HepG2 (cell line): Measurements from ENCODE around the gene C14orf132. TPM values are rescaled to one million over a fixed set of nuclear protein-coding genes. Genes with fewer than 3 reads are reported as not detected.

Experiments
- ATAC-seq: fragments of 200-7000 bp; cut with Tn5 transposase; 3 replicates; pipeline ENCODE4 v1.9.1; 2020; ENCODE audit warnings: mild to moderate bottlenecking, moderate library complexity
- BruUV-seq: library from RNA; stranded (reverse); fragments of 400-500 nt; replicated peaks from 2 replicates; lab custom pipeline; 2021; lab: Mats Ljungman, UMichigan
- CTCF ChIA-PET: fragments of 300-600 bp; formaldehyde crosslinking; extraction: SDS; loops from one replicate; lab custom pipeline; 2021; ENCODE audit warnings: low total read pairs, inconsistent platforms, low intra/inter-chr PET ratio; lab: Yijun Ruan, JAX
- POLR2A ChIA-PET: fragments of 350-600 bp; sonication (Branson Sonifier 250); formaldehyde crosslinking; loops from one replicate; lab custom pipeline; 2020; ENCODE audit warnings: antibody characterized with exemption, inconsistent platforms; lab: Yijun Ruan, JAX
- DNase-seq: peaks from one replicate; pipeline ENCODE4 v3.0.0-alpha.2; 2015; ENCODE audit warnings: low spot score
- FAIRE-seq: peaks from 3 replicates; lab custom pipeline; 2011; peaks lifted over from hg19 to GRCh38; lab: Jason Lieb, UNC
- H2AFZ ChIP-seq: one replicate; pipeline ENCODE4 v1.6.1; 2011; ENCODE audit warnings: low read length, inconsistent platforms
- H3K27ac ChIP-seq: fragments of 300-600 bp; 3 replicates; pipeline ENCODE4 v1.8.0; 2011; ENCODE audit warnings: mixed run types, mild to moderate bottlenecking, mixed read lengths, low read length, inconsistent platforms; ENCODE audit not compliant: insufficient read depth; ENCODE audit errors: extremely low read length
- H3K27me3 ChIP-seq, 2 experiments: fragments of 200-600 bp in 1 of 2; 2 replicates in 1 of 2; 3 replicates in 1 of 2; pipeline versions ENCODE4 v1.6.0 to v1.8.0; 2011; ENCODE audit warnings: low read length in 2 of 2, mild to moderate bottlenecking in 2 of 2, moderate library complexity in 2 of 2, inconsistent platforms in 1 of 2; ENCODE audit not compliant: insufficient read depth in 2 of 2, control insufficient read depth in 1 of 2
- H3K36me3 ChIP-seq, 2 experiments: fragments of 200-600 bp in 1 of 2; replicated peaks in 1 of 2; 2 replicates in 1 of 2; 3 replicates in 1 of 2; pipeline versions ENCODE4 v1.5.1 to v1.8.0; 2011; ENCODE audit warnings: low read length in 2 of 2, inconsistent platforms in 1 of 2; ENCODE audit not compliant: insufficient read depth in 2 of 2, control insufficient read depth in 1 of 2
- H3K4me1 ChIP-seq: 2 replicates; pipeline ENCODE4 v1.5.1; 2012; ENCODE audit warnings: low read length, inconsistent platforms; ENCODE audit not compliant: insufficient read depth
- H3K4me2 ChIP-seq: 2 replicates; pipeline ENCODE4 v1.6.0; 2011; ENCODE audit warnings: low read depth, low read length, inconsistent platforms
- H3K4me3 ChIP-seq, 3 experiments: fragments of 200-600 bp in 1 of 3; sonication (generic), shearing (Covaris generic) in 1 of 3; replicated peaks in 1 of 3; 2 replicates each; pipeline ENCODE4 v1.5.1; 2011 to 2016; ENCODE audit warnings: low read length in 3 of 3, inconsistent platforms in 2 of 3, low read depth in 2 of 3, mild to moderate bottlenecking in 2 of 3, control low read depth in 1 of 3, mixed read lengths in 1 of 3; ENCODE audit not compliant: insufficient read depth in 1 of 3
- H3K79me2 ChIP-seq: one replicate; pipeline ENCODE4 v1.6.1; 2011; ENCODE audit warnings: low read length, inconsistent platforms; ENCODE audit not compliant: insufficient read depth
- H3K9ac ChIP-seq: 2 replicates; pipeline ENCODE4 v1.6.0; 2011; ENCODE audit warnings: mild to moderate bottlenecking, low read depth, low read length, inconsistent platforms; ENCODE audit not compliant: insufficient read depth
- H3K9me3 ChIP-seq: 2 replicates; pipeline ENCODE4 v1.5.1; 2012; ENCODE audit warnings: mild to moderate bottlenecking, low read length
- H4K20me1 ChIP-seq: 2 replicates; pipeline ENCODE4 v1.6.0; 2011; ENCODE audit warnings: inconsistent platforms, mild to moderate bottlenecking, low read length, moderate library complexity; ENCODE audit not compliant: insufficient read depth
- ARID4A ChIP-seq: sonication (generic); formaldehyde crosslinking; IDR thresholded peaks from 2 replicates; pipeline ENCODE4 v1.5.0; 2020; ENCODE audit warnings: mild to moderate bottlenecking, missing genetic modification reagents, borderline replicate concordance
- CEBPB ChIP-seq: IDR thresholded peaks from 2 replicates; pipeline ENCODE4 v1.6.1; 2011; ENCODE audit warnings: low read depth, low read length, improper control_type of control experiment, borderline replicate concordance
- CEBPG ChIP-seq: IDR thresholded peaks from 2 replicates; pipeline ENCODE4 v1.6.1; 2016
- CENPT ChIP-seq: sonication (generic); formaldehyde crosslinking; IDR thresholded peaks from 2 replicates; pipeline ENCODE4 v1.8.0; 2022; ENCODE audit warnings: low read depth, mild to moderate bottlenecking, moderate library complexity, missing genetic modification reagents
- CREB1 ChIP-seq, 2 experiments: fragments of 450-650 bp in 1 of 2; IDR thresholded peaks; 2 replicates each; pipeline ENCODE4 v1.6.1; 2016 to 2017; ENCODE audit warnings: control low read depth in 1 of 2, mild to moderate bottlenecking in 1 of 2, missing compliant biosample characterization in 1 of 2, missing genetic modification characterization in 1 of 2
- HOXD1 ChIP-seq: sonication (generic); formaldehyde crosslinking; IDR thresholded peaks from 2 replicates; pipeline ENCODE4 v1.5.0; 2020; ENCODE audit warnings: missing genetic modification reagents
- RCOR2 ChIP-seq: IDR thresholded peaks from 2 replicates; pipeline ENCODE4 v1.6.1; 2016; ENCODE audit warnings: missing biosample characterization, missing genetic modification reagents
- TOE1 ChIP-seq: sonication (generic); formaldehyde crosslinking; IDR thresholded peaks from 2 replicates; pipeline ENCODE4 v1.4.0; 2020; ENCODE audit warnings: mild to moderate bottlenecking, missing genetic modification reagents
- ZGPAT ChIP-seq: IDR thresholded peaks from 2 replicates; pipeline ENCODE4 v1.6.1; 2016; ENCODE audit warnings: mild to moderate bottlenecking
- ZNF20 ChIP-seq: sonication (generic); formaldehyde crosslinking; IDR thresholded peaks from 2 replicates; pipeline ENCODE4 v1.4.0; 2020; ENCODE audit warnings: mild to moderate bottlenecking, moderate library complexity, missing genetic modification reagents
- ZNF253 ChIP-seq: sonication (generic); formaldehyde crosslinking; IDR thresholded peaks from 2 replicates; pipeline ENCODE4 v1.8.0; 2022; ENCODE audit warnings: mild to moderate bottlenecking, missing genetic modification reagents, borderline replicate concordance
- ZNF282 ChIP-seq: fragments of 450-650 bp; IDR thresholded peaks from 2 replicates; pipeline ENCODE4 v1.6.1; 2018; ENCODE audit not compliant: partially characterized antibody
- WGBS: methylation state at CpG from one replicate; pipeline ENCODE4 v1.1.6; 2017; ENCODE audit warnings: low lambda C conversion rate; 5-methylcytosine and 5-hydroxymethylcytosine counted together
- in situ Hi-C: cut with HindIII; loops from 2 replicates; pipeline ENCODE4 v1.10.0; 2017; ENCODE audit warnings: low pct_unique_long_range_greater_than_20kb; ENCODE audit not compliant: extremely low pct_ligation_motif_present
- intact Hi-C: fragments of 100-400 bp; cut with micrococcal nuclease; formaldehyde crosslinking; loops from one replicate; pipeline ENCODE4 v1.10.0; 2022; ENCODE audit not compliant: unreplicated experiment
- polyA plus RNA-seq, 8 experiments: library from polyadenylated mRNA; depleted of rRNA in 3 of 8; stranded (reverse) in 7 of 8; unstranded in 1 of 8; fragments of >200 nt; fragmentation: Illumina TruSeq in 4 of 8; extraction: Trizol in 4 of 8; gene quantifications; 2 replicates each; pipeline versions ENCODE4 v1.2.1 to v1.2.3, GENCODE V29; 2011 to 2016; ENCODE audit warnings: low read depth in 4 of 8, missing spikeins in 1 of 8, mixed read lengths in 1 of 8; ENCODE audit not compliant: insufficient read depth in 1 of 8
- total RNA-seq, 5 experiments: library from RNA; depleted of rRNA; stranded (reverse); fragments of >200 nt; fragmentation: Illumina TruSeq; extraction: Trizol; gene quantifications; 2 replicates each; pipeline ENCODE4 v1.2.3, GENCODE V29; 2016; ENCODE audit warnings: low read depth in 1 of 5
- TF ChIP-seq, protein P1 (sequence below), 2 experiments: fragments of 450-650 bp in 1 of 2; sonication (generic) in 1 of 2; formaldehyde crosslinking; IDR thresholded peaks; 2 replicates each; pipeline versions ENCODE4 v1.5.0 to v1.8.0; 2020 to 2022; ENCODE audit warnings: mild to moderate bottlenecking in 1 of 2, missing genetic modification reagents in 1 of 2
- TF ChIP-seq, protein P2 (sequence below): sonication (generic); formaldehyde crosslinking; IDR thresholded peaks from 2 replicates; pipeline ENCODE4 v1.8.0; 2022; ENCODE audit warnings: low read depth, missing genetic modification reagents

The C14orf132 gene
- total and polyA plus RNA-seq, 2 of the 13 experiments (the other 11 are each of a cell fraction or from before 2014, with no cell fraction given): 0.13 to 0.15 TPM

DNA sequence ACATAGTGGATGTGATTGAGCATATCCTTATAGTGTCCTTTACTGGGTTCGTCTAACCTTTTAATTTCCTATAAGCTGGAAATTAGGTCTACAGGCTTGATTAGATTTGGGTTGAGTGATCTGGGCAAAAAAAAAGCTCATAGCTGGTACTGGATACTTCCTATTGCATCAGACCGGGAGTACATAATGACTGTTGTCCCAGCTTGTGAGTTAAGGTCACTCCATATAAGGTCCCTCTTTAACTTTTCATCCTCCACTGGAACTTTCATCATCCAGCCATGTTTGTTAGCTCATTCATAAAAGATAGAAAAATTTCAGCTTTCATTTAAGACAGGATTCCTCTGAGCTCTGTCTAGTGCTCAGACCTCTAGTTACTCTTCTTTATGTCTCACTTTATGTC lies 80.8 kb downstream of the C14orf132 start:
- no peak for FAIRE-seq
- Histone ChIP-seq H3K4me2 (no peak overlapping the region), H3K27ac (no peak overlapping the region)

More for the DNA sequence above, 80.8 kb downstream of the C14orf132 start:
- in situ Hi-C loops (no loop called here), intact Hi-C loops (no loop called here)
- peaks cover 2% of the 10 kb centered on the region; the same call in 1 of the 2 replicates for H3K9me3 ChIP-seq
- no peak for ATAC-seq
- no peak overlapping the region for H3K4me3 ChIP-seq
- no peaks in the 10 kb centered on the region for H3K36me3 ChIP-seq
- H3K4me1 ChIP-seq: no peaks in the 10 kb centered on the region
- CTCF ChIA-PET: no interaction called here
- no peak overlapping the region for H3K9ac ChIP-seq
- BruUV-seq: no TSS peak
- no peaks in the 10 kb centered on the region for H3K79me2 ChIP-seq
- no peaks in the 10 kb centered on the region; a peak in 1 of 5 replicates for H3K27me3 ChIP-seq
- TF ChIP-seq CEBPG (CRISPR knock-in tag) (peak; percentile 27; the same call in 1 of the 2 replicates), ZNF20 (CRISPR knock-in tag) (no peak), TOE1 (CRISPR knock-in tag) (no peak), ARID4A (CRISPR knock-in tag) (no peak), ZNF282 (no peak), CEBPB (peak; percentile 42; the same call in 1 of the 2 replicates), RCOR2 (no peak), ZGPAT (CRISPR knock-in tag) (no peak), CENPT (CRISPR knock-in tag) (no peak), CREB1 (IDR thresholded peaks at IDR 0.05) (no peak), CREB1 (CRISPR knock-in tag; IDR thresholded peaks at IDR 0.05) (no peak), ZNF253 (no peak), HOXD1 (CRISPR knock-in tag) (no peak)
- TF ChIP-seq, protein P1, sequence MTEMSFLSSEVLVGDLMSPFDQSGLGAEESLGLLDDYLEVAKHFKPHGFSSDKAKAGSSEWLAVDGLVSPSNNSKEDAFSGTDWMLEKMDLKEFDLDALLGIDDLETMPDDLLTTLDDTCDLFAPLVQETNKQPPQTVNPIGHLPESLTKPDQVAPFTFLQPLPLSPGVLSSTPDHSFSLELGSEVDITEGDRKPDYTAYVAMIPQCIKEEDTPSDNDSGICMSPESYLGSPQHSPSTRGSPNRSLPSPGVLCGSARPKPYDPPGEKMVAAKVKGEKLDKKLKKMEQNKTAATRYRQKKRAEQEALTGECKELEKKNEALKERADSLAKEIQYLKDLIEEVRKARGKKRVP (CRISPR knock-in tag; IDR thresholded peaks at IDR 0.05): peak in 1 of 2 experiments; percentile 93; a peak in 2 of 4 replicates
- TF ChIP-seq, protein P2, sequence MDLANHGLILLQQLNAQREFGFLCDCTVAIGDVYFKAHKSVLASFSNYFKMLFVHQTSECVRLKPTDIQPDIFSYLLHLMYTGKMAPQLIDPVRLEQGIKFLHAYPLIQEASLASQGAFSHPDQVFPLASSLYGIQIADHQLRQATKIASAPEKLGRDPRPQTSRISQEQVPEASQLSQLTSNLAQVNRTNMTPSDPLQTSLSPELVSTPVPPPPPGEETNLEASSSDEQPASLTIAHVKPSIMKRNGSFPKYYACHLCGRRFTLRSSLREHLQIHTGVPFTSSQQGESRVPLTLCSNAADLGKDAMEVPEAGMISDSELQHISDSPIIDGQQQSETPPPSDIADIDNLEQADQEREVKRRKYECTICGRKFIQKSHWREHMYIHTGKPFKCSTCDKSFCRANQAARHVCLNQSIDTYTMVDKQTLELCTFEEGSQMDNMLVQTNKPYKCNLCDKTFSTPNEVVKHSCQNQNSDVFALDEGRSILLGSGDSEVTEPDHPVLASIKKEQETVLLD: no peak
- TF ChIP-seq, all 625 proteins: peak for 3
- POLR2A ChIA-PET: no interaction called here
- H2AFZ ChIP-seq: no peak overlapping the region
- no peak for DNase-seq
- no peaks in the 10 kb centered on the region for H4K20me1 ChIP-seq
- 2% methylated on average over 2 of the region's 2 CpGs for WGBS
